ENCODE results near the gene TSPAN10.
"Not testable (repeated sequence)": the region's sequence is repeated elsewhere in the genome, so short reads cannot be mapped to it uniquely, and the experiment has no call there.

Gene TSPAN10

DNA sequence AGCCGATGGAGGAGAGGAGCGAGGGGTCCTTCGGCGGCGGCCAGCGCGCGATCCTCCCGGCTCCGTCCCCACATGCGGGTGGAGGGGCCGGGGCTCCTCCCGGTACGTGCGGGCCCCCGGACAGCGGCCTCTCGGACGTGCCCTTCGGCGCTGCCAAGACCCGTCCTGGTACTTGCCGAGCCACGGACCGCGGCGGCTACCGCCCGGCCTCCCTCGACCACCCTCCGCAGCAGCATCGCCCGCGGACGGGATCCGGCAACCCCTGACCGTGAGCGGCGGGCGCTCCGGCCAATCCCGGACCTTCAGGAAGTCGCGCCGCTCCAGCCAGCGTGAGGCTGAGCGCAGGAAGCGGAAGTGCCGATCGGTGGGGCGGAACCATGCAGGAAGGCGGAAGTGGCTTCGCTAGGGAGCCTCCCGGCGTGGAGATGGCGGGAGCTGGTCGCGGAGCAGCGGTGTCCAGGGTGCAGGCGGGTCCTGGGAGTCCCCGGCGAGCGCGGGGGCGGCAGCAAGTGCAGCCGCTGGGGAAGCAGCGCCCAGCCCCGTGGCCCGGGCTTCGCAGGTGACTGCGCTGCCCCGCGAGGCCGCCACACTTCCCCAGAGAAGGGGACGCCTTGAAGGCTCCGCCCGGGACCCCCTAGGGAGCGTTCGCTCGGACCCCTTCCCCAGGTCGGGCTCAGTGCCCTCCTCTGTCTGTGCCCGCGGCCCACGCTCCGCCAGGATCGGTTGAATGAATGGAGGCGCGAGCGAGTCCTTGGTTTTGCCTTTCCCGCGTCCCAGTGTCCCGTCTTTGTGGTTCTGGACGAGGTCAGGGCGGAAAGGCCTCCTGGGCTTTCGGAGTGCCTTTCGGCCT lies 29.6 kb downstream of the TSPAN10 start, which contains the start of the genes CCDC137 and OXLD1:
CCDC137 (plus strand) TSS at position 396 of the 850 bp plus-strand sequence; CDS start at position 426, 30 bp downstream.
OXLD1 (minus strand) TSS at position 264 of the 850 bp plus-strand sequence; CDS start at position 236, 28 bp downstream.
- Mint-ChIP-seq H3K4me1 (peaks cover 45% of the 10 kb centered on the region), H3K36me3 (peaks cover 7% of the 10 kb centered on the region)

GRCh38 chr17:81667754-81668153 lies 30.8 kb downstream of the TSPAN10 start:
- no peaks in the 10 kb centered on the region for H3K9me3 Mint-ChIP-seq
- H3K4me1 Mint-ChIP-seq, result peaks cover 44% of the 10 kb centered on the region
- H3K27ac Mint-ChIP-seq, result no peak overlapping the region
- H3K4me3 Mint-ChIP-seq, result peak overlapping the region; percentile 99
- no peaks in the 10 kb centered on the region for H3K27me3 Mint-ChIP-seq
- peaks cover 7% of the 10 kb centered on the region for H3K36me3 Mint-ChIP-seq

More for the DNA sequence above, 29.6 kb downstream of the TSPAN10 start, which contains the start of the genes CCDC137 and OXLD1:
- Mint-ChIP-seq H3K4me3 (peak within 1 kb of the TSS; percentile 99), H3K27me3 (no peaks in the 10 kb centered on the region), H3K9me3 (no peaks in the 10 kb centered on the region), H3K27ac (peak within 1 kb of the TSS; percentile 98)

- H3K4me3 Mint-ChIP-seq, result no peak overlapping the region
- H3K9me3 Mint-ChIP-seq, result no peaks in the 10 kb centered on the region
- peaks cover 3% of the 10 kb centered on the region for H3K36me3 Mint-ChIP-seq
- peaks cover 21% of the 10 kb centered on the region for H3K4me1 Mint-ChIP-seq
- no peak overlapping the region for H3K27ac Mint-ChIP-seq
- H3K27me3 Mint-ChIP-seq, result no peaks in the 10 kb centered on the region
Observed at GRCh38 chr17:81672504-81672903, 35.5 kb downstream of the TSPAN10 start.

GRCh38 chr17:81672954-81673353 lies 36.0 kb downstream of the TSPAN10 start:
- H3K4me3 Mint-ChIP-seq, result no peak overlapping the region
- peaks cover 17% of the 10 kb centered on the region for H3K4me1 Mint-ChIP-seq
- H3K9me3 Mint-ChIP-seq, result no peaks in the 10 kb centered on the region
- no peak overlapping the region for H3K27ac Mint-ChIP-seq
- no peaks in the 10 kb centered on the region for H3K27me3 Mint-ChIP-seq
- H3K36me3 Mint-ChIP-seq, result peaks cover 3% of the 10 kb centered on the region

DNA sequence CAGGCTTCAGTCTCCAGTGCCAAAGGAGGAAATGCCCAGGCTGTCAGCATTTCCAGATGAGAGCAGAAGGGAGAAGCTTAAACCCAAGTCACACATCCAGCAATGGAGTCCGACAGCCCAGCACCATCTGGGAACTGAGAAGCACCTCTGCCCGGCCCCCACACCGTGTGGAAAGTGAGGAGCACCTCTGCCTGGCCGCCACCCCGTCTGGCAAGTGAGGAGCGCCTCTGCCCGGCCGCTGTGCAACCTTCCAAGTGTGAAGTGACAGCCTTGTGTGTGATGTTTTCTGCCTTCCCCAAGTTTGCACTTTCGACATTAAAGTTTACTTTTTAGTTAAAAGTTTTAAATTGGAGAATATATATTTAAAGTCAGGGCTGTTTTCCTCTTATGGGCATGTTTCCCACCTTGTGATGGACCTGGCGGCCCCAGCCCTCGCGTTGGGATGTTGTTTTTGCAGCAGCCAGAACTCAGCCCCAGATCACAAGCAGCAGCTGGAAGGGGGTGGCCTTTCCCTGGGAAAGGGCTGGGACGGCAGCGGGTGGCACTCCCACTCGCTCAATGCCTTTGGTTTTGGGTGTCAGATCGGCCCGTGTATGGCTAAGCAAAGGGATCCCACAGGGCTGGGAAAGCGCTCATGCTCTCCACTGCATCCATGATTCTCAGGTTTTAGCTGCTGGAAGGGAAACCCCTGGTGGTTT lies 36.7 kb downstream of the TSPAN10 start:
- H3K36me3 Mint-ChIP-seq, result peaks cover 1% of the 10 kb centered on the region
- H3K27ac Mint-ChIP-seq, result no peak overlapping the region
- no peak overlapping the region for H3K4me3 Mint-ChIP-seq
- H3K27me3 Mint-ChIP-seq, result no peaks in the 10 kb centered on the region
- no peaks in the 10 kb centered on the region for H3K9me3 Mint-ChIP-seq
- H3K4me1 Mint-ChIP-seq, result peaks cover 10% of the 10 kb centered on the region

- H3K27ac Mint-ChIP-seq, H3K4me1 Mint-ChIP-seq, H3K4me3 Mint-ChIP-seq, H3K27me3 Mint-ChIP-seq, H3K36me3 Mint-ChIP-seq, H3K9me3 Mint-ChIP-seq: not testable (repeated sequence)
Observed at GRCh38 chr17:81675515-81676221, 38.7 kb downstream of the TSPAN10 start.

DNA sequence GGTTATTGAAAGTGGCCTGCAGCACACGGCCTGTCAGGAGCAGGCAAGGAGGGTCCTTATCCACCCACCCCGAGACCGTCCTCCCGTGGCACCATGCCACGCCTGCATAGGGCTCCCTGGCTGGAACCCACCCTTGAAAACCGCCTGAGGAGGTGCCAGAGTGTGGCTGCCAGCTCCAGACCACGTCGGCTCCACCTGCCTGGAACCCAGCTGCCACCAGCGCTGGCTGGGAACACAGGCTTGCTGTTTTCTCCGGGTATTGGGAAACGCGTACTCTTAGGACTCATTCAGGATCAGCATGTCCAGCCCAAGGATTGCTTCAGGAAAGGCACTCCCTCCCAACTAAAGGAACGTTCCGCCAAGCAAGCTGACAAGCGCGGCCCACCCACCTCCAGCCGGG lies 39.9 kb downstream of the TSPAN10 start:
- Mint-ChIP-seq H3K36me3 (no peaks in the 10 kb centered on the region), H3K4me3 (no peak overlapping the region), H3K27me3 (no peaks in the 10 kb centered on the region), H3K4me1 (peaks cover 6% of the 10 kb centered on the region), H3K9me3 (no peaks in the 10 kb centered on the region), H3K27ac (no peak overlapping the region)

DNA sequence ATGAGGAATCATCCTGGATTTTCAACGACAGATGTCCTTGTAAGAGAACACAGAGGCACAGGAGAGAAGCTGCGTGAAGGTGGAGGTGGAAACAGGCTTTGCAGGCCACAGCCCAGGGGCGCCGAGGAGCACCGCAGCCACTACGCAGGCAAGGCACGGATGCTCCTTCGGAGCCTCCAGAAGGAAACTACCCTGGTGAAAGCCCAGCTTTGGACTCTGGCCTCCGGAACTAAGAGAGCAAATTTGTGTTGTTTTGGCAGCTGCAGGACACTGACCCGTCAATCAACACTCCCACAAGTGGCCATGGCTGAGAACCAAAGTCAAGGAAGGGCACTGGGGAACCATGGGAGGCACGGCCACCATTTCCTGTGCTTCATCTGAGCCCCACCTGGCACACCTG lies 43.2 kb downstream of the TSPAN10 start:
- peak overlapping the region; percentile 9 for H3K4me3 Mint-ChIP-seq
- no peaks in the 10 kb centered on the region for H3K27me3 Mint-ChIP-seq
- H3K4me1 Mint-ChIP-seq, result peaks cover 27% of the 10 kb centered on the region
- H3K36me3 Mint-ChIP-seq, result no peaks in the 10 kb centered on the region
- no peaks in the 10 kb centered on the region for H3K9me3 Mint-ChIP-seq
- H3K27ac Mint-ChIP-seq, result no peak overlapping the region

GRCh38 chr17:81681672-81682071 lies 44.7 kb downstream of the TSPAN10 start:
- Mint-ChIP-seq H3K4me3 (peak overlapping the region; percentile 11), H3K27ac (no peak overlapping the region), H3K4me1 (peaks cover 32% of the 10 kb centered on the region), H3K9me3 (no peaks in the 10 kb centered on the region), H3K27me3 (no peaks in the 10 kb centered on the region), H3K36me3 (peaks cover 3% of the 10 kb centered on the region)

DNA sequence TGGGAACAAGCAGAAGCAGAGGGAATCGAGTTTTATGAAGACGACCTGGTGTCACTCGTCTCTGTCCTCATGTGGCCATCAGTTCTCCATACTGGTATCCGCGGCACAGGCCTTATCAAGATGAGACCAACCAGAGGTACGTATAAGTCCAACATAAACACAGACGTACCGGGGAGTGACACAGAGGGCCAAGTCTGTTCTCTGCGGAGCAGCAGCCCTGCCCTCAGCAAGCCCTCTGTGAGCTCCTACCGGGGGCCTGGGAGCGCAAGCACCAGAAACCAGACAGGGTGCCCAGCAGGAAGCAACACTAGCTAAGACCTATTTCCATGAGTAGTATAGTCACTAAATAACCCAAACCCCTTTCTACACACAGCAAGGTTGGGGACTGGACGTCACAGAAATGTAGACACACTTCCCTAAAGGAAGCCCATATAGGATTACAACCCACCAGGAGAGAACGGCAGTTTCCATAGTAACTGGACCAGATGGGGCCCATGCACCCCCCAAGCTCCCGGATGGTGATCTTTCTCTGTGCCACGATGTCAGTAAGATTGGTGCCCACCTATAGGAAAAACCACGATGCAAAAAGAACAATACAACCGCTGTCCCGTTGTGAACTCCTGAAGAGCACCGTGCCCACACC lies 45.7 kb downstream of the TSPAN10 start:
- Mint-ChIP-seq H3K4me3 (peak overlapping the region; percentile 94), H3K9me3 (no peaks in the 10 kb centered on the region), H3K36me3 (peaks cover 7% of the 10 kb centered on the region), H3K27me3 (no peaks in the 10 kb centered on the region), H3K27ac (peak overlapping the region; percentile 30), H3K4me1 (peaks cover 39% of the 10 kb centered on the region)

DNA sequence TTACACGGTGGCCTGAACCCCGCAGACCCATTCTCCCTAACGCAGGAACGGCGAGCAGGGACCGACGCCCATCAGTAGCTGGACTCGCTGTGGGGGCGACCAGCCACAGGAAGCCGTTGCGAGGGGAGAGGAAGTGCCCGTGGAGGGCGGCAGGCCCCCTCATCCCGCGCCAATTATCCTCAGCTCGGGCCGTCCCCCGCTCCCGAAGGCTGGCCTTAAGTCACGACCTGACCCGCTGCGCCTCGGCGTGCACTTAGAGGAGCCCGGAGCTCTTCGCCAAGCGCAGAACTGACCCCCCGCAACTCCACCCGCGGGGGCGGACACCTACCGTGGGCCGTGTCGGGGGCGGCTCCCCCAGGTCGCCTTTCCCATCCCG lies 46.2 kb downstream of the TSPAN10 start:
- H3K27ac Mint-ChIP-seq, result peak overlapping the region; percentile 30

GRCh38 chr17:81683584-81684441 lies 46.8 kb downstream of the TSPAN10 start, which contains the start of the genes ARL16 and HGS:
TSS of gene ARL16 (minus strand) at chr17:81683797. CDS start at chr17:81683753, 44 bp downstream.
TSS of gene HGS (plus strand) at chr17:81684011. CDS start at chr17:81684067, 56 bp downstream.
- peaks cover 7% of the 10 kb centered on the region for H3K36me3 Mint-ChIP-seq
- H3K4me1 Mint-ChIP-seq, result peaks cover 39% of the 10 kb centered on the region
- no peaks in the 10 kb centered on the region for H3K27me3 Mint-ChIP-seq
- H3K9me3 Mint-ChIP-seq, result no peaks in the 10 kb centered on the region
- H3K4me3 Mint-ChIP-seq, result peak within 1 kb of the TSS; percentile 94
- H3K27ac Mint-ChIP-seq, result peak within 1 kb of the TSS; percentile 98

More for the DNA sequence above, 46.2 kb downstream of the TSPAN10 start:
- peak overlapping the region; percentile 94 for H3K4me3 Mint-ChIP-seq
- H3K4me1 Mint-ChIP-seq, result peaks cover 39% of the 10 kb centered on the region
- H3K36me3 Mint-ChIP-seq, result peaks cover 7% of the 10 kb centered on the region
- no peaks in the 10 kb centered on the region for H3K9me3 Mint-ChIP-seq
- H3K27me3 Mint-ChIP-seq, result no peaks in the 10 kb centered on the region

DNA sequence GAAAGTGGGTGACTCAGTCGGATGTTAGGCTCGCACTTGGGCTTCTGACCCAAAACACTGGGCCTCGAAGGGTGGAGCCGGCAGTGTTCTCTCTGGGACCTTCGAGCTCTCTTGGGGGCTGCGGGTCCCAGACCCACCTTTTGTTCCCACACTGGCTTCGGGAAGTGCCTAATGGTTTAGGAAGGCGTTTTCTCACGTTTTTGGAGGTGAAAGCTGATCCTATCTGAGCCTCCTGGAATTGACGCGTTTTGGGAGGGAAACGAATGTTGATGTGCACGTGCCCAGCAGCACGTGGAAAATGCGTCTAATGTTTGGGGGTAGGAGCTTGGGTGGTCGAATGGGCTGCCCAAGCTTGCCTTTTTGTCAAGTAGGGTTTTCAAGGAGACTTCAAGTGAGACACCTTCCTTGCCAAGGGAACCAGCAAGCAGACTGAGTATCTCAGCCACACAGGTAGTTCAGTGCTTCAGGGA lies 47.5 kb downstream of the TSPAN10 start:
- no peaks in the 10 kb centered on the region for H3K9me3 Mint-ChIP-seq
- H3K4me1 Mint-ChIP-seq, result peaks cover 42% of the 10 kb centered on the region
- peaks cover 7% of the 10 kb centered on the region for H3K36me3 Mint-ChIP-seq
- peak overlapping the region; percentile 76 for H3K27ac Mint-ChIP-seq
- no peaks in the 10 kb centered on the region for H3K27me3 Mint-ChIP-seq
- H3K4me3 Mint-ChIP-seq, result peak overlapping the region; percentile 92

- Mint-ChIP-seq H3K27me3 (no peaks in the 10 kb centered on the region), H3K4me3 (peak overlapping the region; percentile 92), H3K27ac (peak overlapping the region; percentile 76), H3K4me1 (peaks cover 43% of the 10 kb centered on the region), H3K36me3 (peaks cover 7% of the 10 kb centered on the region), H3K9me3 (no peaks in the 10 kb centered on the region)
Observed at GRCh38 chr17:81685108-81685507, 48.1 kb downstream of the TSPAN10 start.

All from activated naive CD4-positive, alpha-beta T cell treated with anti-CD3 and anti-CD28 coated beads, Interleukin-2, amount 50 U/mL, for 24 hours (primary cell).